Measurements from ENCODE around the gene SYNE2.

SYNE2 gene

DNA sequence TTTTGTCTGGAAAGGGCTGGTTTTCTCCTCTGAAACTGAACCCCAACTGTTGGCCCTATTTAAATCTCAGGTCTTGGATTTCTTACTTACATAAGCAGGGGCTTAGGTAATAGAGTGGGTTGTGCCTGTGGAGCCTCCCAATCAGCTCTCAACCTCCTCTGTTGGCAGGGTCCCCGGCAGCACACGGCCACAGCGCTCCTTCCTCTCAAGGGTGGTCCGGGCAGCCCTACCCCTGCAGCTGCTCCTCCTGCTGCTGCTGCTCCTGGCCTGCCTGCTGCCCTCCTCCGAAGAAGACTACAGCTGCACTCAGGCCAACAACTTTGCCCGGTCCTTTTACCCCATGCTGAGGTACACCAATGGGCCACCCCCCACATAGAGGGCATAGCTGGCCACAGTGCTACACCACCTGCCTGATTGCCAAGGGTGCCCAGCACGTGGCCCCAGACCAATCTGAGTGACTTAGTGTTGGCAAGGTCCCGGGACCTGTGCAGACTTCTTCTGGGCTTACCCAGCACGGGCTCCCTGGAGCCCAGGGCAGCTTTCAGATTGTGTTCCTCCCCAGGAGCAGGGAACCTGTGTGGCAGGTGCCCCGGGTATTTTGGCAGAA is 372.4 kb downstream of the SYNE2 start:
- no peak for DNase-seq

GRCh38 chr14:64227856-64228255 is 375.1 kb downstream of the SYNE2 start:
- no peak for DNase-seq

DNA sequence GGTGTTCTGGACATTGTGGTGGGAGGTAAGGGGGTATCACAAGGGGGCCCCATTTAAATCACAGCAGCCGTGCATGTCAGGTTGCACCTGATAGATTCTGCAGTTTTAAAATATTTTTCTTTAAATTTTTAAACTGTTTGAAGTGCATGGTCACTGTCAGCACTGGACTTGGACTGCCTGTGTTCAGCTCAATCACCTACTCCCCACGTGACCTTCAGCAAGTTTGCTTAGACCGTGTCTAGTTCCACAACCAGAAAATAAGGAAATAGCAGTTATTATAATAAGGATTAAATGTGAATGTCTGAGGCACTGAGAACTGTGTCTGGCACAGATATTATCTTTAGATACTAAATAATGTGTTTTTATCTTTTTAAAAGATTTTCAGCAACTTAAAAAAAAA is 376.7 kb downstream of the SYNE2 start:
- no peak for DNase-seq

DNA sequence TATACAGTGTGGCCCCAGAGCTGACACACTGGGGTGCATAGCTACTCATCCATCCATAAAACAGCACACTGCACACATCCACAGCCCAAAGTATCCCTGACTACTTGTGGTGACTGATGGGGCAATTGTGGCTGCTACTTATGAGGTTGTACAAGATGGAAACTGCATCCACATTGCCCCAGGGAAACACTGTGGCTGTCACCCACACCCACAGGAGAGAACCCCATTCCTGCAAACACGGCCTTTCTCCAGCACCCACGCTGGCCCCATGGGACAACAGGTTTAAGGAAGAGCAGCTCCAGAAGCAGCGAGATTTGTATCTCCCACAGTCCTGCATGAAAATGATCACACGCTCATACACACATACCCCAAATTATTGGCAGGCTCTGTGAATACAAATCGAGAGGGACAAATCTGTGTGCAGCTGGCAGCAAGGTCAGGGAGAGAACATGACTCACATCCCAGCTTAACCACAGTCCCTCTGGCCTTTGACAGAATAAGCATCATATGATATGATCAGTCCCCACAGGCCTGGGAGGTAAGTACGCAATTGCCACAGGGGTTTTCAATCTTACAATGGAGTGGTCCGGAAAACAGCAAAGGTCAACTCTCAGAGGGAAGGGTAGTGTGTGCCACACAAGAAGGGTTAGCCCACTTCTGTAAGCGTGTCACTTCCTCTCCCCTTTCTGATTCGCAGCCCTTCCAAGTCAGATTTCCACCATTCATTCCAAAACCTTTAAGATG is 379.5 kb downstream of the SYNE2 start:
- peak; percentile 3 for DNase-seq

DNA sequence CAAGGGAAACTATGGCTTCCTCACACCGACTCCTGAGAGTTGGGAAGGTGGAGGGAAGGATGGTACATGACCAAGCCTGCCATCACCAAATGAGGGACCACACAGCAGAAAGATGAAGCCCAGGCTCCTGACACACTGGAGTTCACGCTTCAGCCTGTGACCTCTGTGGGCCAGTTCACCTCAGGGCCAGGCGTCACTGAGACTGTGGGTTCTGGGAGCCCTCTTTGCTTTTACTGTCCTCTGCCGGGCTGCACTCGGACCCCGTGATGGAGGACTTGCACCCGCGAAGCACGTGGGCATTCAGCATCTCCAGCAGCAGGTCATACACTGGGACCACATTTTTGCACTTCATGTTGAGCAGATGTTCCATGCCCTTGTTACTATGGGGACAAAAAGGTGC is 380.1 kb downstream of the SYNE2 start:
- DNase-seq, result no peak

GRCh38 chr14:64233531-64234190 is 380.9 kb downstream of the SYNE2 start:
- DNase-seq, result no peak

DNA sequence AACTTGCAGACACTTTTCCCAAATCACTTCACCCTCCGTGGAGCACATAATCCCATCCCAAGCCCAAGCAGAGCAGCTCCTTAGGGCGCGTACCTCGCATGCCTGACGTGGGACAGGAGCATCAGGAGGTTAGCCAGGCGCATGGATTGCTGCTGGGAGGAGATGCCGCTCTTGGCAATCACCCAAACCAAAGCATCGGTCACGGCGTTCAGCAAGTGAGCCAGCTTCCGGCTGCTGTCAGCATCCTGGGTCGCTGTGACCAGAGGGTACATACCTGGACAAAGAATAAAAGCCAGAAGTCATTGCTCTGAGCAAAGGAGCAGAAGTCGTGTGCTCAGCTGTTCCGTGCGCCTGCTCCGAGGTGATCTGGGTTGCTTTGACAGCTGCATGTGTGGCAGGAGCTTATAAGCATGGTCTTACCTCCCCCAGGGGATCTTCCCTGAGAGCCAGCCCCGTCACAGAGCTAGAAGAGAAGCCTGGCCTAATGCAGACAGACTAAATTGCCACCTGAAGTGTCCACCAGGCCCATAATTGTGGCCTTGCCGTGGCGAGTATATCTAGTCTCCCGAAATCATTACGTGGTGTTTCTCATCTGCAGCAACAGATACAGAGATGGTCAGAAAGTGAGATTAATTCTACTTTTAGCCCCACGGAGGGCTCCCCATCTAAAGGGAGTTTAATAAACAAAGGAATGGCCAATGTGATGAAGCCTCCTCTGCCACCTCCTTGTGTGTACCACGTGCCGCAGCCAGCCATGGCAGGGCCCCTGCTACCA is 382.3 kb downstream of the SYNE2 start:
- peak; percentile 30 for DNase-seq

DNA sequence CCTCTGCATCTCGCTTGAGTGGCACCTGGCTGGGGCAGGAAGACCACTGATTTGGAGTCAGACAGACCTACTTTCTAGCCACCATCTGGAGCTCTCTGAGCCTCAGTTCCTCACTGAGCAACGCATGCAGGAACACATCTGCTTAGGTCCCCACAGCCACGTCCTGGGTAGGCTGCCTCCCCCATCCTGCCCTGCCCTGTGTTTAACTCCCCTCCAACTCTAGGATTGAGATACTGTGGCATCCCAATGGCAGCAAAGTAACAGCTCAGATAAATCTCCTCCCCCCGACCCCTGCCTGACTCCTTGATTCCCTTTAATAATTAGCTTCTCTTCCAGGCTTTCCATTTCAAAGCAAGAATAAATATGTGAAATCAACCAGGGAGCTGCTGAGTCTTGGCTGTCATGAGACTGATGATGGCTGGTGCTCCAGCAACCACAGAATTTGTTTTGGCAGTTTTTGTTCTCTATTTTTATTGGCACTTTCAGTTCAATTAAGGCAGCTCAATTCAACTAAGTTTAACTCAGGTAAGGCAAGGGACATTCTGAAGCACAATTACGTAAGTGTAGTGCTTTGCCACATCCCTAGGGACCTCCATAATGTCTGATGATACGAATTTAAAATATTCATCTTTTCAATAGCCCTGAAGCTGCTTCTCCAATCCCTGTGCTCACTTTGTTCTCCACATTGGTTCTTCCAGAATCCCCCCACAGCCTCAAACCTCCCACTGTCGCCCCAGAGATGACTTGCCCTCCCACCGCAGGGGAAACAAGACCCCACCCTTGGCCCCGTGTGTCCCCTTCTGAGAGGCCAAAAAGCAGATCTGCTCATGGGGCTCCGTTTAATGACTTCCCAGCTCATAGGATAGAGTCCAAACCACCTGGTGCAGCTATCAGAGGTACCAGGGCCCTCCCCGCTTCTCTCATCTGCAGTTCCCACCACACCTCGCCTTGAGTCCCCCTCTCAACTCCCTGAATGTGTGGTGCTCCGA is 383.1 kb downstream of the SYNE2 start:
- no peak for DNase-seq

- DNase-seq, result no peak
Measured at GRCh38 chr14:64238049-64238448, 385.2 kb downstream of the SYNE2 start.

GRCh38 chr14:64238631-64239030 is 385.8 kb downstream of the SYNE2 start:
- no peak for DNase-seq

GRCh38 chr14:64244279-64244678 is 391.5 kb downstream of the SYNE2 start:
- no peak for DNase-seq

- DNase-seq, result no peak
Measured at GRCh38 chr14:64245491-64245890, 392.7 kb downstream of the SYNE2 start.

DNA sequence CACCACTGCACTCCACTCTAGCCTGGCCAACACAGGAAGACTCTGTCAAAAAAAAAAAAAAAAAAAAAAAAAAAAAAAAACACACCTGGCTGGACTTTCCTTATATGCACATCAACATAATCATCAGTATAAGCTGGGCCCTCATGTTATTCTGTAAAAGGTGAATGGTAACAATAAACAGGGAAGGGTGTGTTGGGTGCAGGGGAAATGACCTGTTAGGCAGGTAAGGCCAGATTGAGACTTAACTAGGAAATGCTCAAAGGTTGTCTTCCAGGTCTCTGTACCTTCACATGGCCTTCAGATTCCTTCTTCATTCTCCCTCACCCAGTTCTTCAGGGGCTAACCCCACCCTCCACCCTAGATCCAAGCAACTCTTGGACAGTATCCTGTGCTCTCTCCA is 393.9 kb downstream of the SYNE2 start:
- DNase-seq, result no peak

DNA sequence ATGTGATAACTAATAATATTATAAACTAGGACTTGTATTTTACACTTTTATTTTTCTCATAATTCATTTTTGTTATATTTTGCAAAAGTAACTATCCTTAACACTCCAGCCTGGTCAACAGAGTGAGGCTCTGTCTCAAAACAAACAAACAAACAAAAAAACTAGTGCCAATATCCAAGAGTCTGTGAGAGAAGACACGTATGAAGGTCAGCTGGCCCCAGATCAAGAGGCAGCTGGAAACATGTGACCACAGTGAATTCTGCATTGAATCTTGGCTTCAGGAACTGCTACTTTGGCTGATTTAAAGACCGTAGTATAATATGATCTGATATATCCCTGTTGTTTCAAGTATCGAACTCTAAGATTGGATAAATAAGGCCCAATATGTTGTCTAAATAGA is 394.4 kb downstream of the SYNE2 start:
- DNase-seq, result no peak

DNA sequence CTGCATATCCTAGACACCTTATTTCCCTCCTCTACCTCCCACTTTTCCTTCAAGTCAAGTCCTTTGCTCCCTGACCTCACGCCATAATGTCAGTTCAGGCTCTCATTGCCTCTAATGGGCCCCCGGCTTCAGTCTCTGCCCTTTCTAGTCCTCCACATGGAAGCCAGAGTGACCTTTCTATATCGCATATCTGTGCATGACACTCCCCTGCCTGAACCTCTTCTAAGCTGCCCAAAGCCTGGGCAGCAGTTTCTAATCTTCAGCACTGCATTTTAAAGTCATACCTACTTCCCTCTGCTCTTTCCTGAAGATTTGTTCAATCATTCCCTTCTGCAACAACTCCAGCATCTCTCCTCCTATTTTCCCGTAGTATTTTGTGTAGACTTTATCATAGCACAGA is 395.9 kb downstream of the SYNE2 start:
- DNase-seq, result no peak

DNA sequence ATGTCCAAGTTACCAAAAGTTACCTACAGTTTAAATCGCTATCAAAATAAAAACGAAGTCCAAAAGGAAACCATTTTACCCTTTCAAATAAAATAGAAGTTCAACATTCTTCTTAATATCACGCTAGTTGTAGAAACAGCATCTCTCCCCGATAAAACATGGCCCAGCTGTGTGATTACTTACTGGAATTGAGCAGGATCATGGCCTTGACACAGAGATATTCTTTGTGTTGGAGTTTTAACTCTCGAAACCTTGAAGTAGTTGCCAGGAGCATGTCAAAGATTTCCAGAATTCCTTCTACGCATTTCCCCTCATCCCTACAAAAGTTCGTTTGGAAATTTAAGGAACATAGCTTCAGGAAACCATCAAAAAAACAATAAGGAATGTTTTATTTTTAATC is 396.6 kb downstream of the SYNE2 start:
- no peak for DNase-seq

- DNase-seq, result no peak
Measured at GRCh38 chr14:64253672-64254071, 400.9 kb downstream of the SYNE2 start.

DNA sequence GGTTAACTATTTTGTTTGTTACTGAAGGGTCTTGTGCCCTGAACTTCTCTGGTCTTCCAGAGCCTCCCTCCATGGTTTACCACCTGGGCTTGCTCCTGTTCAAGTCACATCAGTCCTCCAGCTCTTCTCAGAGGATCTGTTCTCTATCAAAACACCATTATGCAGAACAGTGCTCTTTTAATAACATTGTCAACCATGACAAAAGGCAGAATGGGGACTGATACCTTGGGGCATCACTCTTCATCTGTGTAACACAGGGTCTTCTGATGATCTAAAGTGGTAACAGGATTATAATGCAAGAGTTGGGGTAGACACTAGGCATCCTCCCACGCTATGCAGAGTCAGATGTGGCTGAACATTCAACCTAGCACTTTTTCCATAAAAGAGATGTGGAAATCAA is 403.0 kb downstream of the SYNE2 start:
- no peak for DNase-seq

DNA sequence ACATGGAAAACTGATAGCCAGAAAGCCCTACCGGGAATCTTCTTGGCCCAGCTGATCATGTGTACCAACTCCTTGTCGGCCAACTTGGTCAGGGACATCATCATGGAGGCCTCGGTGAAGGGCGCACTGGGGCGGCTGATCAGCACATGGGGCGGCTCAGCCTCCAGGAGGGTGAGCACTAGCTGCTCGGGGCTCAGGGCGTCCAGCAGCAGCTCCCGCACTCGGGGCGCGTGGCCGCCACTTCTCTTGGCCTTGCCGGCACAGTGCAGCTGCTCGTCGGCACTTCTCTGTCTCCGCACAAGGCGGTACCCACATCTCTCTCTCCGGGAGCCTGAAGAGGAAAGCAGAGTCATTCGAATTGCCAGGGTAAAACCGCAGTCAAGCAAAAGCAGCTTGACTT is 407.6 kb downstream of the SYNE2 start:
- no peak for DNase-seq

DNA sequence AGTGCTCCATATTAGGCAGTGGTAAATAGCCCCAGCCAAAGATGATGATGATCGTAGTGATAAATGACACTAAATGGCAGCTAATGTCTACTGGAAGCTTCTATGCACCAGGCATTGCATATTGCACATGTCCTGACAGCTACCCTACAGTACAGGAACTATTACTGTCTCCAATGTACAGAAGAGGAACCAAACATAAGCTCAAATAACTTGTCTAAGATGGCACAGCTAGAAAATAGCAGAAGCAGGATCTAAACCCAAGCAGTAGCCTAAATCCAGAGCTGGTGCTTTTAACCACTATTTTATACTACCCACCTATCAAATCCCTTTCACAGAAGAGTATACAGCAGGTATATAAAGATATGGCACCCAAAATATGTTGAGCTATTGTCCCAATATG is 412.4 kb downstream of the SYNE2 start:
- no peak for DNase-seq

GRCh38 chr14:64266239-64266638 is 413.4 kb downstream of the SYNE2 start:
- DNase-seq, result peak; percentile 4

- DNase-seq, result no peak
Measured at GRCh38 chr14:64272019-64272418, 419.2 kb downstream of the SYNE2 start.
